ENCODE measurements around the gene C1QL3.

DNA sequence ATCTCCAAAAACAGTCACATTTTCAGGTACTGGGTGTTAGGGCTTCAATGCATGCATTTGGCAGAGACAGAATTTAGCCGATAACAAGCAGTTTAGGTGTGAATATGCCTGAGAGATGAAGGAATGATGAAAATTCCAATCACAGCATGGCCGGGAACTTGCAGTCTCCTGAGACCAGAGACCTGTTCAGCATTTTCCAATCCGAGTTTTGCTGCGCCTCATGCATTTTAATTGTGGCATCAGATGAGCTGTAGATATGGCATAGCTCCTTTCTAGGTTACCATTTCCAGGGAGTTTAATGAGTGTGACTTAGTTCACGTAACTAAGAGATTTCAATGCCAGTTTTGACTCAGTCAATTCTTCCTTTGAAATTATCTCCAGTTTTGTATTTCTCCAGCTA lies 14.5 kb upstream of the C1QL3 start:
- TF ChIP-seq, protein P1, sequence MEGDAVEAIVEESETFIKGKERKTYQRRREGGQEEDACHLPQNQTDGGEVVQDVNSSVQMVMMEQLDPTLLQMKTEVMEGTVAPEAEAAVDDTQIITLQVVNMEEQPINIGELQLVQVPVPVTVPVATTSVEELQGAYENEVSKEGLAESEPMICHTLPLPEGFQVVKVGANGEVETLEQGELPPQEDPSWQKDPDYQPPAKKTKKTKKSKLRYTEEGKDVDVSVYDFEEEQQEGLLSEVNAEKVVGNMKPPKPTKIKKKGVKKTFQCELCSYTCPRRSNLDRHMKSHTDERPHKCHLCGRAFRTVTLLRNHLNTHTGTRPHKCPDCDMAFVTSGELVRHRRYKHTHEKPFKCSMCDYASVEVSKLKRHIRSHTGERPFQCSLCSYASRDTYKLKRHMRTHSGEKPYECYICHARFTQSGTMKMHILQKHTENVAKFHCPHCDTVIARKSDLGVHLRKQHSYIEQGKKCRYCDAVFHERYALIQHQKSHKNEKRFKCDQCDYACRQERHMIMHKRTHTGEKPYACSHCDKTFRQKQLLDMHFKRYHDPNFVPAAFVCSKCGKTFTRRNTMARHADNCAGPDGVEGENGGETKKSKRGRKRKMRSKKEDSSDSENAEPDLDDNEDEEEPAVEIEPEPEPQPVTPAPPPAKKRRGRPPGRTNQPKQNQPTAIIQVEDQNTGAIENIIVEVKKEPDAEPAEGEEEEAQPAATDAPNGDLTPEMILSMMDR (conservative IDR thresholded peaks at IDR 0.05; ENCODE audit: low read depth, low read length) = no peak
- no peak for TF ChIP-seq EZH2 (IDR thresholded peaks at IDR 0.05; ENCODE audit: borderline replicate concordance, low read depth, low read length, poor library complexity, severe bottlenecking)

Data from A673 (cell line).